A549 (cell line): ENCODE results near the gene GXYLT1. TPM values are rescaled to one million over a fixed set of nuclear protein-coding genes. Genes with fewer than 3 reads are reported as not detected.
A peak's percentile ranks its signal among the peaks of the same experiment; 100 is the strongest.

ENCODE experiments used
- ATAC-seq, 2 experiments: fragments of 200-7000 bp in 1 of 2; fragments of >200 bp in 1 of 2; cut with Nextera tagmentation in 1 of 2; cut with Tn5 transposase in 1 of 2; 3 replicates each; pipeline versions ENCODE4 v1.8.0 to v1.9.1; 2018 to 2020; ENCODE audit warnings: mild to moderate bottlenecking in 1 of 2, moderate library complexity in 1 of 2
- CTCF ChIA-PET: fragments of 300-600 bp; sonication (Branson Sonifier 250); formaldehyde crosslinking; extraction: SDS; loops from one replicate; lab custom pipeline; 2021; ENCODE audit warnings: antibody characterized with exemption, inconsistent platforms; lab: Yijun Ruan, JAX
- POLR2A ChIA-PET: fragments of 350-600 bp; formaldehyde crosslinking; extraction: SDS; loops from one replicate; lab custom pipeline; 2021; ENCODE audit warnings: antibody characterized with exemption, inconsistent platforms; lab: Yijun Ruan, JAX
- DNase-seq, 2 experiments: peaks; one replicate each; pipeline versions ENCODE4 v3.0.0 to v3.0.0-alpha.2; 2011 to 2016; ENCODE audit warnings: low read depth in 1 of 2, low spot score in 1 of 2
- FAIRE-seq: peaks from 2 replicates; lab custom pipeline; 2011; peaks lifted over from hg19 to GRCh38; lab: Jason Lieb, UNC
- H3K27ac ChIP-seq, 2 experiments: fragments of >200 bp; sonication (Bioruptor Twin); formaldehyde crosslinking; 3 replicates each; pipeline ENCODE4 v1.5.1; 2016 to 2017
- H3K4me1 ChIP-seq: fragments of >200 bp; sonication (Bioruptor Twin); formaldehyde crosslinking; 3 replicates; pipeline ENCODE4 v1.6.1; 2016
- H3K4me2 ChIP-seq: fragments of >200 bp; sonication (Bioruptor Twin); formaldehyde crosslinking; 3 replicates; pipeline ENCODE4 v1.6.1; 2016
- H3K4me3 ChIP-seq: fragments of >200 bp; sonication (Bioruptor Twin); formaldehyde crosslinking; 3 replicates; pipeline ENCODE4 v1.5.1; 2016
- H3K9me3 ChIP-seq: fragments of >200 bp; sonication (Bioruptor Twin); formaldehyde crosslinking; 3 replicates; pipeline ENCODE4 v1.6.1; 2016
- ATOH8 ChIP-seq: fragments of 250-450 bp; sonication (Bioruptor Pico); IDR thresholded peaks from 2 replicates; pipeline ENCODE4 v1.5.0; 2020; ENCODE audit warnings: low read depth, mild to moderate bottlenecking, moderate library complexity
- CBX8 ChIP-seq: fragments of 200-600 bp; sonication (generic); IDR thresholded peaks from 2 replicates; pipeline ENCODE4 v1.6.1; 2016
- CHD4 ChIP-seq: fragments of 200-600 bp; sonication (generic); IDR thresholded peaks from 2 replicates; pipeline ENCODE4 v1.6.1; 2016; ENCODE audit warnings: antibody characterized with exemption, mild to moderate bottlenecking, borderline replicate concordance
- CTCF ChIP-seq: fragments of >200 bp; sonication (Bioruptor Twin); formaldehyde crosslinking; IDR thresholded peaks from 3 replicates; pipeline ENCODE4 v1.5.1; 2016
- E2F6 ChIP-seq: IDR thresholded peaks from 2 replicates; pipeline ENCODE4 v1.6.1; 2012; ENCODE audit warnings: low read depth, borderline replicate concordance
- EHF ChIP-seq: fragments of 250-450 bp; sonication (Bioruptor Pico); IDR thresholded peaks from 2 replicates; pipeline ENCODE4 v1.5.0; 2020; ENCODE audit warnings: mild to moderate bottlenecking
- EHMT2 ChIP-seq: fragments of 200-600 bp; sonication (generic); IDR thresholded peaks from 2 replicates; pipeline ENCODE4 v1.6.1; 2016; ENCODE audit warnings: antibody characterized with exemption, low read depth, mild to moderate bottlenecking, moderate library complexity
- ELK1 ChIP-seq: fragments of 150-350 bp; IDR thresholded peaks from 2 replicates; pipeline ENCODE4 v1.6.1; 2014; ENCODE audit warnings: low read depth, mild to moderate bottlenecking, low read length
- FOSL2 ChIP-seq, 2 experiments: fragments of 450-650 bp in 1 of 2; fragments of >200 bp in 1 of 2; sonication (Bioruptor Twin) in 1 of 2; formaldehyde crosslinking; IDR thresholded peaks; 2 replicates each; pipeline versions ENCODE4 v1.5.0 to v1.6.1; 2016 to 2020; ENCODE audit warnings: mild to moderate bottlenecking in 1 of 2, moderate library complexity in 1 of 2
- FOXS1 ChIP-seq: fragments of 250-450 bp; sonication (Bioruptor Pico); IDR thresholded peaks from 2 replicates; pipeline ENCODE4 v1.5.0; 2020; ENCODE audit warnings: mild to moderate bottlenecking, moderate library complexity
- HDAC2 ChIP-seq: fragments of 200-600 bp; sonication (generic); IDR thresholded peaks from 2 replicates; pipeline ENCODE4 v1.6.1; 2016
- HES2 ChIP-seq: fragments of >200 bp; sonication (Bioruptor Twin); formaldehyde crosslinking; IDR thresholded peaks from 2 replicates; pipeline ENCODE4 v1.6.1; 2016
- HEYL ChIP-seq: fragments of 250-450 bp; sonication (Bioruptor Pico); IDR thresholded peaks from 2 replicates; pipeline ENCODE4 v1.8.0; 2021; ENCODE audit warnings: mild to moderate bottlenecking, moderate library complexity
- HOXB5 ChIP-seq: fragments of 250-450 bp; sonication (Bioruptor Pico); IDR thresholded peaks from 2 replicates; pipeline ENCODE4 v1.5.0; 2020; ENCODE audit warnings: mild to moderate bottlenecking, moderate library complexity
- JUNB ChIP-seq: fragments of >200 bp; sonication (Bioruptor Twin); formaldehyde crosslinking; IDR thresholded peaks from 2 replicates; pipeline ENCODE4 v1.6.1; 2016
- MAX ChIP-seq: IDR thresholded peaks from 2 replicates; pipeline ENCODE4 v1.6.1; 2012
- MAZ ChIP-seq: fragments of 150-350 bp; IDR thresholded peaks from 2 replicates; pipeline ENCODE4 v1.6.1; 2014; ENCODE audit warnings: antibody characterized with exemption, low read depth, low read length, borderline replicate concordance
- NFE2L2 ChIP-seq: fragments of 150-350 bp; conservative IDR thresholded peaks from 2 replicates; pipeline ENCODE4 v1.6.1; 2014; ENCODE audit warnings: low read length
- NPAS2 ChIP-seq: fragments of 250-450 bp; sonication (Bioruptor Pico); IDR thresholded peaks from 2 replicates; pipeline ENCODE4 v1.8.0; 2022; ENCODE audit warnings: mild to moderate bottlenecking, moderate library complexity, borderline replicate concordance
- RCOR1 ChIP-seq: fragments of 150-350 bp; IDR thresholded peaks from 2 replicates; pipeline ENCODE4 v1.6.1; 2014; ENCODE audit warnings: antibody characterized with exemption, low read length, low read depth
- REST ChIP-seq: fragments of 200-600 bp; sonication (generic); IDR thresholded peaks from 2 replicates; pipeline ENCODE4 v1.6.1; 2016; ENCODE audit warnings: antibody characterized with exemption, mild to moderate bottlenecking, moderate library complexity
- RFX5 ChIP-seq: fragments of 450-650 bp; IDR thresholded peaks from 2 replicates; pipeline ENCODE4 v1.7.1; 2014; ENCODE audit warnings: antibody characterized with exemption, mild to moderate bottlenecking, moderate library complexity
- SREBF2 ChIP-seq: fragments of 450-650 bp; IDR thresholded peaks from 2 replicates; pipeline ENCODE4 v1.6.1; 2014; ENCODE audit warnings: mild to moderate bottlenecking, moderate library complexity
- TFCP2L1 ChIP-seq: fragments of 250-450 bp; sonication (Bioruptor Pico); IDR thresholded peaks from 2 replicates; pipeline ENCODE4 v1.5.0; 2021; ENCODE audit warnings: mild to moderate bottlenecking
- ZC3H11A ChIP-seq: fragments of 450-650 bp; IDR thresholded peaks from 2 replicates; pipeline ENCODE4 v1.6.1; 2014; ENCODE audit warnings: antibody characterized with exemption, mild to moderate bottlenecking
- whole genome bisulfite sequencing: methylation state at CpG from one replicate; pipeline ENCODE4 v1.1.6; 2017; ENCODE audit errors: missing lambda C conversion rate; 5-methylcytosine and 5-hydroxymethylcytosine counted together
- polyA plus RNA-seq, 4 experiments: library from polyadenylated mRNA; depleted of rRNA in 3 of 4; stranded (reverse); fragments of >200 nt; fragmentation: RNase III in 1 of 4; extraction: RNeasy Plus Mini Kit Qiagen cat#74134 plus additional on column Dnase treatment in 1 of 4; gene quantifications; 2 replicates in 3 of 4; 3 replicates in 1 of 4; pipeline ENCODE4 v1.2.3, GENCODE V29; 2011 to 2017

Gene GXYLT1
- polyA plus RNA-seq, 2 of the 4 experiments (the other 2 are of a cell fraction): 11.2 to 25.0 TPM

- H3K4me3 ChIP-seq: no peak overlapping the region
- H3K9me3 ChIP-seq: no peaks in the 10 kb centered on the region
- WGBS: 88% methylated on average over 5 of the region's 5 CpGs
- DNase-seq (no peak), FAIRE-seq (peak; percentile 83), ATAC-seq (no peak)
- CTCF ChIA-PET: no interaction called here
- peaks cover 8% of the 10 kb centered on the region; the same call in 2 of the 3 replicates for H3K4me1 ChIP-seq
- no peak for TF ChIP-seq ZC3H11A
- TF ChIP-seq MAX: no peak
- no peak for TF ChIP-seq NPAS2 (CRISPR knock-in tag)
- TF ChIP-seq NFE2L2: no peak
- TF ChIP-seq SREBF2: no peak
- TF ChIP-seq HDAC2: no peak
- TF ChIP-seq HOXB5 (CRISPR knock-in tag): no peak
- TF ChIP-seq MAZ: no peak
- no peak for TF ChIP-seq ELK1
- no peak for TF ChIP-seq EHMT2
- TF ChIP-seq CBX8: no peak
- TF ChIP-seq HEYL (CRISPR knock-in tag): no peak
- no peak for TF ChIP-seq JUNB
- no peak for TF ChIP-seq FOXS1
- no peak for TF ChIP-seq EHF (CRISPR knock-in tag)
- no peak for TF ChIP-seq CTCF
- no peak overlapping the region for H3K4me2 ChIP-seq
- POLR2A ChIA-PET: no interaction called here
- H3K27ac ChIP-seq: no peak overlapping the region
These were observed 46.7 kb downstream of the GXYLT1 start for GRCh38 chr12:42097971-42098370.

- no peak for FAIRE-seq
- DNase-seq: peak in 1 of 2 experiments; percentile 31
- ChIA-PET CTCF (interaction anchor here (0.5 to 0.8 kb wide), 3 partner anchors 35 to 586 kb away, joined by 3 to 4 read pairs (median 3); no protein-coding TSS in a partner anchor), POLR2A (no interaction called here)
- Histone ChIP-seq H3K4me1 (peaks cover 8% of the 10 kb centered on the region; the same call in 2 of the 3 replicates), H3K27ac (no peak overlapping the region; a peak in 1 of 6 replicates), H3K4me3 (no peak overlapping the region)
- TF ChIP-seq CHD4 (no peak), FOSL2 (IDR thresholded peaks at IDR 0.05) (peak; percentile 49; the same call in 1 of the 2 replicates), FOSL2 (CRISPR knock-in tag; IDR thresholded peaks at IDR 0.05) (peak; percentile 69), TFCP2L1 (CRISPR knock-in tag) (no peak)
- TF ChIP-seq, all 56 proteins: peak for 1
- 76% methylated on average over 5 of the region's 5 CpGs for WGBS
- Histone ChIP-seq H3K9me3 (no peaks in the 10 kb centered on the region), H3K4me2 (peak overlapping the region; percentile 27)
- peak; percentile 81 to 87 for ATAC-seq
These were observed 50.4 kb downstream of the GXYLT1 start for GRCh38 chr12:42094277-42094676.

GRCh38 chr12:42091769-42092168 is 52.9 kb downstream of the GXYLT1 start:
- 89% methylated on average over 2 of the region's 2 CpGs for WGBS
- H3K27ac ChIP-seq: no peak overlapping the region
- CTCF ChIA-PET: no interaction called here
- POLR2A ChIA-PET: no interaction called here
- no peak overlapping the region for H3K4me2 ChIP-seq
- FAIRE-seq (no peak), ATAC-seq (no peak), DNase-seq (no peak)
- H3K9me3 ChIP-seq: no peaks in the 10 kb centered on the region
- H3K4me3 ChIP-seq: no peak overlapping the region
- peaks cover 8% of the 10 kb centered on the region; the same call in 2 of the 3 replicates for H3K4me1 ChIP-seq
- TF ChIP-seq ZC3H11A (no peak), HDAC2 (no peak), HES2 (no peak), EHF (CRISPR knock-in tag) (no peak), HOXB5 (CRISPR knock-in tag) (no peak), RCOR1 (no peak), RFX5 (no peak), ATOH8 (no peak), NFE2L2 (no peak), E2F6 (no peak), EHMT2 (no peak), MAX (no peak), REST (no peak), CHD4 (no peak)
